ENCODE measurements around the gene ANO3. TPM values are rescaled to one million over a fixed set of nuclear protein-coding genes. Genes with fewer than 3 reads are reported as not detected.

Gene ANO3
- total and polyA plus RNA-seq, 2 donors (not counting 1 experiment from before 2014, with no cell fraction given): not detected

DNA sequence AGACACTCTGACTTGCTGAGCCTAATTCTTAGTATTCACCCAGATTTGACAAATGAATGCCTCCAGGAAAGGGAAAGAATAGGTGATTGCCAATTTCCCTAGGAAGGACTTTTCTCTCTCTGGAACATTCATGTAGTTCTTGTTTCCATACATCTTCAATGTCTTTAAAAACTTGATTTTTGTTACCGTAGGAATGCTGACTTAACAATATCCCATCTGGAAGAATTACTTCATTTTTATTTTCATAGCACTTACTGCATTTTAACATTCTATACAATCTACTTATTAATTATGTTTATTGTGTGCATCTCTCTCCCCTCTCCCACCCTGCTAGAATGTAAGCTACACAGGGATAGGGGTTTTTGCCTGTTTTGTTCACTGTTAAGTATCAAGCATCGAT lies 323.4 kb downstream of the ANO3 start:
- Histone ChIP-seq H3K36me3 (replicated peaks in 1 of 2; ENCODE audit: control extremely low read depth in 1 of 2, control insufficient read depth in 1 of 2, extremely low read depth in 1 of 2, insufficient read depth in 2 of 2, low read length in 1 of 2) (no peaks in the 10 kb centered on the region), H3K4me3 (ENCODE audit: control extremely low read depth in 1 of 5, extremely low read depth in 1 of 5, insufficient read depth in 1 of 5, low read depth in 2 of 5, low read length in 4 of 5) (no peak overlapping the region), H3K4me1 (ENCODE audit: control insufficient read depth in 2 of 2, insufficient read depth in 2 of 2, low read length in 2 of 2) (no peaks in the 10 kb centered on the region), H4K20me1 (ENCODE audit: control insufficient read depth, insufficient read depth, low read length, poor library complexity, severe bottlenecking) (no peaks in the 10 kb centered on the region), H3K79me2 (ENCODE audit: control insufficient read depth, insufficient read depth, low read length) (no peaks in the 10 kb centered on the region), H3K27me3 (replicated peaks in 1 of 4; ENCODE audit: control extremely low read depth in 1 of 4, control insufficient read depth in 3 of 4, insufficient read depth in 4 of 4, low read length in 3 of 4) (no peaks in the 10 kb centered on the region), H3K4me2 (replicated peaks; ENCODE audit: low read depth, low read length, poor library complexity, severe bottlenecking) (no peak overlapping the region), H3K27ac (ENCODE audit: low read length in 2 of 2) (no peak overlapping the region), H2AFZ (ENCODE audit: insufficient read depth, low read depth, low read length, poor library complexity, severe bottlenecking) (no peak overlapping the region), H3K9ac (ENCODE audit: low read length) (no peak overlapping the region), H3K9me3 (ENCODE audit: control extremely low read depth in 1 of 3, control insufficient read depth in 2 of 3, insufficient read depth in 1 of 3, low read length in 2 of 3) (no peaks in the 10 kb centered on the region)
- Mint-ChIP-seq H3K27ac (no peak overlapping the region), H3K27me3 (no peaks in the 10 kb centered on the region), H3K4me3 (no peak overlapping the region), H3K4me1 (no peaks in the 10 kb centered on the region), H3K9me3 (ENCODE audit: insufficient read depth) (no peaks in the 10 kb centered on the region)
- CTCF ChIA-PET: no interaction called here
- TF ChIP-seq, protein P1, sequence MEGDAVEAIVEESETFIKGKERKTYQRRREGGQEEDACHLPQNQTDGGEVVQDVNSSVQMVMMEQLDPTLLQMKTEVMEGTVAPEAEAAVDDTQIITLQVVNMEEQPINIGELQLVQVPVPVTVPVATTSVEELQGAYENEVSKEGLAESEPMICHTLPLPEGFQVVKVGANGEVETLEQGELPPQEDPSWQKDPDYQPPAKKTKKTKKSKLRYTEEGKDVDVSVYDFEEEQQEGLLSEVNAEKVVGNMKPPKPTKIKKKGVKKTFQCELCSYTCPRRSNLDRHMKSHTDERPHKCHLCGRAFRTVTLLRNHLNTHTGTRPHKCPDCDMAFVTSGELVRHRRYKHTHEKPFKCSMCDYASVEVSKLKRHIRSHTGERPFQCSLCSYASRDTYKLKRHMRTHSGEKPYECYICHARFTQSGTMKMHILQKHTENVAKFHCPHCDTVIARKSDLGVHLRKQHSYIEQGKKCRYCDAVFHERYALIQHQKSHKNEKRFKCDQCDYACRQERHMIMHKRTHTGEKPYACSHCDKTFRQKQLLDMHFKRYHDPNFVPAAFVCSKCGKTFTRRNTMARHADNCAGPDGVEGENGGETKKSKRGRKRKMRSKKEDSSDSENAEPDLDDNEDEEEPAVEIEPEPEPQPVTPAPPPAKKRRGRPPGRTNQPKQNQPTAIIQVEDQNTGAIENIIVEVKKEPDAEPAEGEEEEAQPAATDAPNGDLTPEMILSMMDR (IDR thresholded peaks at IDR 0.05): no peak
- TF ChIP-seq EZH2 (IDR thresholded peaks at IDR 0.05; ENCODE audit: borderline replicate concordance, insufficient read depth, low read depth, low read length, poor library complexity, severe bottlenecking): no peak
- no peak for DNase-seq
- ATAC-seq (ENCODE audit: low read depth): no peak
- POLR2A ChIA-PET: no interaction called here
- no CpG with 5 or more reads among the region's 2 CpGs for WGBS (ENCODE audit: insufficient coverage)
- intact Hi-C loops (cut with micrococcal nuclease): no loop called here

DNA sequence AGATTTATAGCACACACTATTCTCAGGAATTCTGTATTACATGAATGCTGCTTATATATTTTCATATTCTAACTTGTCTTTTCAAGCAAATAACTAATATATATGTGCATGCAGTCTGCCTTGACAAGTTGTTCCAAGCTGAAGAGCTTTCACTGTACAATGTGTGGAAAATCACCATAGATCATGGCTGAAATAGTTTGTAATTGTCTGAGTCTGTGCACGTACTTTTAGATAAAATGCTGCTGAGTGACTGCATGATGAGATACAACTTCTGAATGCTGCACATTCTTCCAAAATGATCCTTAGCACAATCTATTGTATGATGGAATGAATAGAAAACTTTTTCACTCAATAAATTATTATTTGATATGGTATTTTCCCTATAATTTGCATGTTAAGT lies 331.0 kb downstream of the ANO3 start:
- WGBS (ENCODE audit: insufficient coverage): no CpG with 5 or more reads among the region's 1 CpG
- H3K27ac Mint-ChIP-seq: no peak overlapping the region
- no peak overlapping the region for H3K4me2 ChIP-seq (replicated peaks; ENCODE audit: low read depth, low read length, poor library complexity, severe bottlenecking)

More for the DNA sequence above, 331.0 kb downstream of the ANO3 start:
- H3K9ac ChIP-seq (ENCODE audit: low read length): no peak overlapping the region
- H2AFZ ChIP-seq (ENCODE audit: insufficient read depth, low read depth, low read length, poor library complexity, severe bottlenecking): no peak overlapping the region
- no peaks in the 10 kb centered on the region for H3K27me3 ChIP-seq (replicated peaks in 1 of 4; ENCODE audit: control extremely low read depth in 1 of 4, control insufficient read depth in 3 of 4, insufficient read depth in 4 of 4, low read length in 3 of 4)
- ChIA-PET POLR2A (no interaction called here), CTCF (no interaction called here)
- no peaks in the 10 kb centered on the region for H4K20me1 ChIP-seq (ENCODE audit: control insufficient read depth, insufficient read depth, low read length, poor library complexity, severe bottlenecking)
- H3K4me3 ChIP-seq (ENCODE audit: control extremely low read depth in 1 of 5, extremely low read depth in 1 of 5, insufficient read depth in 1 of 5, low read depth in 2 of 5, low read length in 4 of 5): no peak overlapping the region
- DNase-seq (no peak), ATAC-seq (ENCODE audit: low read depth) (no peak)
- H3K36me3 ChIP-seq (replicated peaks in 1 of 2; ENCODE audit: control extremely low read depth in 1 of 2, control insufficient read depth in 1 of 2, extremely low read depth in 1 of 2, insufficient read depth in 2 of 2, low read length in 1 of 2): no peaks in the 10 kb centered on the region
- TF ChIP-seq EZH2 (IDR thresholded peaks at IDR 0.05; ENCODE audit: borderline replicate concordance, insufficient read depth, low read depth, low read length, poor library complexity, severe bottlenecking): no peak
- TF ChIP-seq, protein P1 (IDR thresholded peaks at IDR 0.05): no peak
- no peaks in the 10 kb centered on the region for H3K9me3 Mint-ChIP-seq (ENCODE audit: insufficient read depth)
- H3K4me1 Mint-ChIP-seq: no peaks in the 10 kb centered on the region
- H3K79me2 ChIP-seq (ENCODE audit: control insufficient read depth, insufficient read depth, low read length): no peaks in the 10 kb centered on the region
- no peaks in the 10 kb centered on the region for H3K9me3 ChIP-seq (ENCODE audit: control extremely low read depth in 1 of 3, control insufficient read depth in 2 of 3, insufficient read depth in 1 of 3, low read length in 2 of 3)
- intact Hi-C loops (cut with micrococcal nuclease): no loop called here
- no peak overlapping the region for H3K27ac ChIP-seq (ENCODE audit: low read length in 2 of 2)
- no peak overlapping the region for H3K4me3 Mint-ChIP-seq
- H3K27me3 Mint-ChIP-seq: no peaks in the 10 kb centered on the region
- no peaks in the 10 kb centered on the region for H3K4me1 ChIP-seq (ENCODE audit: control insufficient read depth in 2 of 2, insufficient read depth in 2 of 2, low read length in 2 of 2)
